Activated naive CD4-positive, alpha-beta T cell (primary cell): ENCODE data around the gene NAV3.

Experiments used
- DNase-seq, 4 experiments: peaks; one replicate each; lab custom pipeline; 2025; lab: John Stamatoyannopoulos, UW

NAV3 gene

DNA sequence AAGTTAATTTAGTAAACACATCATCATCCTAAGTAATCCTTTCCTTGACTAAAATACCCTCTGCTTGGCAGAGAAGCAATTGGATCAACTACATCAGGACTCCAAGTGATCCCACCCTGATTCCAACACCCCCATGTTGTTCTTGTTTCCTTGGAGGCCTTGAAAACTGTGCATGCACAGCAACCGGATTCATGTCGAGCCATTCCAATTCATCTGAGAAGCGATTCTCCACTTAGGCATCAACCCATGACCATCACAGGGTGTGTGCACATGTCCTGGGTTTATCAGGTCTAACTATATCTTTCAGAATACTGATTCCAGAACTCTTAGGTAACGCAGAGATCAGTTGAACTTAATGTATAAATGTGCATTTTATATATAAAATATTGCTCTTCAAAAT lies 163.0 kb downstream of the NAV3 start:
- no peak for DNase-seq

DNA sequence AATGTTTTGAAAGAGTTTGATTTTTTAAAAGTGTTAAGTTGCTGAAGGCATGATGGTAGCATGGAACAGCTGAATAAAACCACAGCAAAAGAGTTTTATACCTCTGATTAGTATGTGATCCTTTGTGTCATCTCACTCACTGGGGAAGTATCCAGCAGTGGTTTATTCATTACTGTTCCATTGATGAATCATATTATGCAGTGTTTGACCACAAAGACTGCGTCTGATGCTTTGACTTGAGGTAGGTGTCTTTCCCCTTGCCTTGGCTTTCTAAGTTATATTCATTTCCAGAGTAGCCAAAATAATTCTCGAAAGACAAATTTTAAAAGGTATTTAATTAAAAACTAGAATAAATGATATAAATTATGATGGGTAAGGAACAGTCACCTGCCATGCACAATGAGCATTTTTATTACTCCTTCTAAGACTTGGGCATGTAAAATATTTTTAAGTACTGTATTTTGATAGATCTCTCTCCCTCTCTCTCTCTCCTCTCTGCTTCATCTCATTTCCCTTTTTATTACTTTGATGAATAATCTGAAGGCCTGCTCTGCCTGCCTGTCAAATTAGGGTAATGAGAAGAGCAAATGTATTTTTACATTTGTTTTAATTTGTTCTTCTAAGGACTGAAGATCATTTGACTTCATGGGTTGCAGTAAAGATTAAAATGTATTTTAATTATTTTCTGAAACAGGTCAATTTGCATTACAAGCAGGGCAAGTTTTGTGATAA lies 164.9 kb downstream of the NAV3 start:
- DNase-seq: no peak

DNA sequence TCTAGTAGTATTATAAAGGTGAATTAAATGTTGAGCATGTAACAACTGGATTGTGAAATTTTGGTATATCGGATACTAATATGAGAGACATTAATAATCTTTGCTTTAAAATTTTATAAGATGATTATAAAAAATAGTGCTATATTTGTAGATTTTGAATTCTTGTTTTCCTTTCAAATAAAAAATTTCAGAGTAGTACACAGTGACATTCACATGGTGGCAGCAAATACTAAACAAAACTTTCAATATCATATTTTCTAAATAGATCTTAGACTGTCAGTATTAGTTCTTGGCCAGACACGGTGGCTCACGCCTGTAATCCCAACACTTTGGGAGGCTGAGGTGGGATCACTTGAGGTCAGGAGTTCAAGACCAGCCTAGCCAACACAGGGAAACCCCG lies 166.0 kb downstream of the NAV3 start:
- no peak for DNase-seq

DNA sequence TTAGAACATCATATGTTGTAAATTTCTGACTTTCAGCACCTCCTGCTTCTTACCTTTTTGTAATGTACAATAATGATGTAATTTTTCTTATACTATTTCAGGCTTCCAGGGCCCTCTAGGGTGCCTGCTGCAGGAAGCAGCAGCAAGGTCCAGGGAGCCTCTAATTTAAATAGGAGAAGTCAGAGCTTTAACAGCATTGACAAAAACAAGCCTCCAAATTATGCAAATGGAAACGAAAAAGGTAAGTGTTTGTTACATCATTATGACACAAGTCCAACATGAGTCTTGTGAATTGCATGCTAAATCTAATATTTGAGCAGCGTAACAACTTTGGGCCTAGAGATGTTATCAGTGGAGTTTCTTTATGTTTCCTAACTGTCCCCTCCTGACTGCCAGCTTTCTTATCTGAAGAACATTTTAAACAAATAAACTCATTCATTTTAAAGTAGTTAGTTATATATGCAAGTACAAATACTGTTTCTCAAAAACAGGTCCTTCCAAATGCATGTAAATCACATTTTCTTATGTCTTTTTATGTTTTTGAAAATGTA lies 167.6 kb downstream of the NAV3 start:
- DNase-seq: no peak

DNA sequence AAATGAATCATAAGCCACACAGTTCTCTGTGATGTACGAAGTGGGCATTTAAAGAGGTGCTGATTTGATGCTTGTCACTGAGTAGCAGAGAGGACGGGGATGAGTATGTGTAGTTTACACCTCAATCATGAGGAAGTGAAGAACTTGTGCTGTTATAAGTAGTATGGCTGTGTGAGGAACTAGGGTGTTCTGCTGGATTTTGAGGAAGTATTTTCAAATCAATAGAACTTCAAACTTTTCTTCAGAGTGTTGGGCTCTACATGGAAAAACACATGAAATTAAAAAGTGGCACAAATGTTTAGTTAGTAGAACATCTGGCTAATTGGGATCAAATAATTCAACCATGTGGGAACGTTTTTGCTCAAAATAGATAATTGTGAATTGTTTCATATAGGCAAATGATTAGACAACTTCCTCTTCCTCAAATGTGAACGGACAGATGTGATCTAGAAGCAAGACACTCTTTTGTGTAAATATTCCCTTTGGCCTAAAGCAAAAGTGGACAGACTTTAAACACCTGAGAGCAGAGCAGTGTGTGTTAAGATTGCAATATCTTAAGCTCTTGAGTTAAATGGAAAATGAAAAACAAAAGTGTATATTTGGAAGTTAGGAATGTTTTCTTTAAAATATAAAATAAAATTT lies 168.5 kb downstream of the NAV3 start:
- no peak for DNase-seq

DNA sequence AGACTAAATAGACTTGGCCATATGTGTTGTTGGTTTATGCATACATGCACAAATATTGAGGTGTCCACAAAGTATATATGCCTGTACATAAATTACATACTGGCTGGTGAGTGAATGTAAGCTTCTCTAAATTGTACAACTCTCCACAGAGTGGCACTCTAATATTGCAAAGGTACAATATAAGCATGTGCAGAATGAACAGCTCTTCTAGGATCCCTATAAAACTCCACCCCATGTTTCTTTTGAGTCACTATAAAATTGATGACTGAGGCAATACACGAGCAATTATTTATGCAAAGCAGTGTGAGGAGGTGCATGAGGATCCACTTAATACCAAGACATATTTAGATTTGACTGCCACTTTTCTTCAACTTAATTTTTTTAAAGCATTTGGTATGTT lies 172.2 kb downstream of the NAV3 start:
- no peak for DNase-seq

DNA sequence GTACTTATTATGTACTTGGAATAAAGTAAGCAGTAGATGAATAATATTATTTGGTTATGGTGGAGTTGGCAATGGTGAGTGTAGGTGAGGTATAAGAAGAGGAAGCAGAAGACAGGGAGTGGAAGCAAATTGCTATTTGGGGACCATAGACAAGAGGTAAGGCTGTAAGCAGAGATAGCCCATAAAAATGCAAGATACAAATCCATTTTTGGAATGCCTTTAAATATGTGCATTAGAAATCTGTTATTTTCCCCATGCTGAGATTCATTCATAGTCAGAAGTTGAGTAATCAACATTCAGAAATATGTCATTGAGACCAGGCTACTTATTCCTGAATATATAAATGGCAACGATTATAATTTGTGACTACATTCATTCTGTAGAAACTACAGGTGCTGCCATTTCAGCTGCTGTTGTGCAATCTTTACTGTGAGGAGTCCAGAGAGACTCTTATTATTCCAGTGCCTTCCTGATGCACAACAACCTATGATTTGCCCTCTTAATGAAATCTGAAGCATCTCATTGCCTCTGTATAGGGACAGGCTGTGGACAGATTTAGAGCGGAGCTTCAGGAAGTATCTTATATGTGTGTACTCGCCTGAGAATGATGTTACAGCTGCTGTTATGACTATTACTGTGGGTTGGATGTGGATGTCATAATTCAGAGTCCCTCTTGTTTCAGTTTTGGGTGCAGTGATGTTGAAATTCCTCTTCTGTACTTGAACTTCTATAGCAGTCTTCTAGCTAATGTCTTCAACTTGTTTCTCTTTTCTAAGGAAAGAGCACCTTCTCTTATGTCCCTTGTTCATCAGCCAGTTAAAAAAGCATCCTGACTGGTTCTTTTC lies 173.8 kb downstream of the NAV3 start:
- DNase-seq: no peak

DNA sequence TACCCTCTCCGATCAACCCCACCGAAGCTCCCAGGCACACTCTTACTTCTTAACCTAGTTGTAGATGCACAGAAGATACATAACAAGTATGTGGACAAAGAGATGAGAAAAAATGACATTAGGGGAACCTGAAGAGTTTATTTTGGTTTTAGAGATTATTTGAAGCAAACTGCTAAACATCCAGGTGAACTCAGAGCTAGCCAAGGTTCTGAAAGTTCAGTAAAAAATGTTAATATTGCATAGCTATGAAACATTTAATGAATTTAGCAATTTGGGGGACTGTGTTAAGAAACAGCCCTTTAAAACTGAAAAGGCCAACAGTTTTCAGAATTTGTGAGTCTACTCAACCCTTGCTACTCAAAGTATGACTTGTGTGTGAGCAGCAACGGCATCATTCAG lies 174.4 kb downstream of the NAV3 start:
- DNase-seq: no peak

DNA sequence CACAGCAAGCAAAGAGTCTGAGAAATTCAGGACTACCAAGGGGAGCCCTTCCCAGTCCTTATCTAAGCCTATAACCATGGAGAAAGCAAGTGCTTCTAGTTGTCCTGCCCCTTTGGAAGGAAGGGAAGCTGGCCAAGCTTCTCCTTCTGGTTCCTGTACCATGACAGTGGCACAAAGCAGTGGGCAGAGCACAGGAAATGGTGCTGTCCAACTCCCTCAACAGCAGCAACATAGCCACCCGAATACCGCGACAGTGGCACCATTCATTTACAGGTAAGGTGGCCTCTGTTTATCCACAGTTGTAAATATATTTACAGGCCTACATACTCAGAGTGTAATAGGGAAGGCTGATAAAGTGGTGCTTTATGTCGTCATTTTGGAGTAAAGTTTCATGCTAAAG lies 176.5 kb downstream of the NAV3 start:
- no peak for DNase-seq

DNA sequence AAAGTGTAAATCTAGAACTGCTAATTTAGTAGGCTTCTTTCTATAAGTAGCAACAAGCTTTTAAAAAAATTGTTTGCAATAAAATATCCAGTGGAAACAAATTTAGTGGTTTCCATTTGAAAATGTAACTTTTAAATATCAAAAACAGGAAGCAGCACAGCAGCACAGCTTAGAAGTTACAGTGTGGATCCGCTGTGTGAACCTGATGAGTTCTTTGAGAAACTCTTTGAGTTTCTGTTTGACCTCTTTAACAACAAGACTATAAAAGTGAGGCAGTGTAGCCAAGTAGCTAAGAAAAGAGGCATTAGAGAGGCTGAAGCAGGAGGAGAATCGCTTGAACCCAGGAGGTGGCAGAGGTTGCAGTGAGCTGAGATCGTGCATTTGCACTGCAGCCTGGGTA lies 178.3 kb downstream of the NAV3 start:
- no peak for DNase-seq

DNA sequence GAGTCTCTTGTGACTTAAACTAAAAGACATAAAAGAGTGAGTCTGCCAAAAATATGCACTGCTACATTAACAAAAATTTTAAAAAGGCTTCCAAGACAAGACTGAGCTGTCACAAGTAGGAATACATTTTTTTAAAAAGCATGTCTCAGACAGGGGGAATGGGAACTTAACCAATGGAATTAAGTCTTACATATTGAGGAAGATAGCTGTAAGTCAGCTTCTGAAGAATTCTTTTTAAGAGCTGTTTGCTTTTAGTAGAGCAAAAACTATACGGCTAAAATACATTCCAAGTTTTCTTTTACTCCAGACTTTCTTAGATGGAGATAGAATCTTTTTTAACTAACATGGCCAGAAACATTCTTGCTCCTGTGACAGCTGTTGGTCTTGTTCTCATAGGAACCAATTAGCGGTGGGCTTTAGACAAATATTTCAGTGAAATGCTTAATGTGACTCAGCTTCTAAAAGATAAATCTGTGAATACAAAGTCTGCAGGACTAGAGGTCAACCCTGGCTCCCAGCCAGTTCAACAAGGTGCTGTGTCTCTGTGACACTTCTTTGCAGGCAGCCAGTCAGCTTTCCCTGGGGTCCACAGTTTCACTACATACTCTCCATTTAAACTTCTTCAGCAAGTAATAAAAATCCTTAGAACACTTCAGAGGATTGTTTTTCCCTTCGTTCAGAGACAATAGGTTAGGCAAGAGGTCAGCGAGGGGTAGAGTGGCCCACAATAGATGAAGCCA lies 187.6 kb downstream of the NAV3 start:
- no peak for DNase-seq

DNA sequence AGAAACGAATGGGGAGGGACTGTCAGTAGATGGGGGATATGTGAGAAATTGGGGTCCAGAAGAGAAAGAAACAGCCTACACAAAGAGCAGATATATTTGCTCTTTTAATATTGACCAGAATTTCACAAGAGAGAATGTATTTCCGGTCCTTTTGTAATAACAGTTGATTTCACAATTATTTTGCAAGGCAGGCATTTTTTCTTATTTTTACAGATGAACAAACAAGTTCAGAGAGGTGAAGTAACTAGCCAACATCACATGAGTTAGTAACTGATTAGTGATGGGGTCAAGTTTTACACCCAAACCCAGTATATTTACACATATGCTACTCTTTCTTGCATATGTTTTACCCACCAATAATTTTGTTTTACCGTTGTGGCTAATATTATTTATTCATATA lies 188.2 kb downstream of the NAV3 start:
- DNase-seq: no peak

DNA sequence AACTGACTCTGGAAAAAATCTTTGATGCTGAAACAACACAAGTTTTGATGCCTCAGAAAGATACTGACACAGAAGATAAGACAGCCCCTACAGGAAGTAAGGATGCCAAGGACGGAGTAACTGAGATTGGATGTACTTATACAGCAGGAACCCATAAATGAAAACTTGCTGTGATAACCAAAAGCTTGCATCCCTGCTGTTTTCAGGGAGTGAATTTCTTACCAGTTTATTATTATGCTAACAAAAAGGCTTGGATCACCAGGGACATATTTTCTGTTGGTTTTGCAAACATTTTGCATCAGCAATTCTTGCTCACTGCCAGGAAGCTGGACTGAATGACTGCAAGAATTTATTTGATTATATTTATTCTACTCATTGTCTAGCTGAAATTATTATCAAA lies 197.7 kb downstream of the NAV3 start:
- DNase-seq: no peak

DNA sequence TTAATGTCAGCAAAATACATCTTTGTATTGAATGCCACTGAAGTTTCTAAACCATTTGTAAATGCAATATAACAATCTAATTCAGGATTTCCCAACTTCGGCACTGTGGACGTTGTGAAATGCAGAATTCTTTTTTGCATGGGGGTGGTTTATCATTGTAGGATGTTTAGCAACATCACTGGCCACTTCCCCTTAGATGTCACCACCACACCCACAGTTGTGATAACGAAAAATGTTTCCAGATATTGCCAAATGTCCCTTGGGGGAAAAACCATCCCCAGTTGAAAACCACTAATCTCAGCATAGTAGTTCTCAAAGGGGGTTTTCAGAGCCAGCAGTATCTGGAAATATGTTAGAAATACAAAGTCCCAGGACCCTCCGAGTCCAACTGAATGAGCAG lies 203.3 kb downstream of the NAV3 start:
- no peak for DNase-seq

DNA sequence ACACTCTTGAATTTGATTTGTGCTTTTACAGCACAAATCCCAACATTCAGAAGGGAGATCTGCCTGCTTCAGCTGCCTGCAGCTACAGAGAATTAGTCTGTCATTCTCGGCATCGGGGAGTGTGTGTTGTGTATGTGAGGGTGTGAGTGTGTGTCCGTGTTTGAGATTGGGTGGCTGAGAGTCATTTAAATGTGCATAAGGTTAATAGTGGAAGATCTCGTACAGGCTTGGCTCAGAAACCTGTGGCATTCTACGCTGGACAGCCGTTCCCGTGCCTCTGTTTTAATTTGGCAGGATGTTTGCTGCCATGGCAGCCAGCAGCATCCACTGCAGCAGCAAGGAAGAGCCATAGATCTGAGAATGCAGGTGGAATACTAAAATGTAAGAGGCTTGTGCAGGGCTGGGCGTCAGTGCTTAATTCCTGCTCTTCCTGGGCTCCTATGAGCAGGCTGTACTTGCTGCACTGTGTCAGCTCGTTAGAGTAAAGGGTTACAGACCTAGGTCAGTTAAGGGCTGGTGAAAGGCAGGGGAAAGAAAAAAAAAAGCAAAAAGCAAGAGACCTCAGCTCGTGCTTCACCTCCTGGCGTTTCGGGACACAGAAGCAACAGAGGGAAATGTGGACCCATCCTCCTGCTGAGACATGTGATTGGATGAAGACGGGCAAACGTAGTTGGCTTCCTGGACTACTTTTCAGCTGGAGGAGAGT lies 205.4 kb downstream of the NAV3 start:
- no peak for DNase-seq

DNA sequence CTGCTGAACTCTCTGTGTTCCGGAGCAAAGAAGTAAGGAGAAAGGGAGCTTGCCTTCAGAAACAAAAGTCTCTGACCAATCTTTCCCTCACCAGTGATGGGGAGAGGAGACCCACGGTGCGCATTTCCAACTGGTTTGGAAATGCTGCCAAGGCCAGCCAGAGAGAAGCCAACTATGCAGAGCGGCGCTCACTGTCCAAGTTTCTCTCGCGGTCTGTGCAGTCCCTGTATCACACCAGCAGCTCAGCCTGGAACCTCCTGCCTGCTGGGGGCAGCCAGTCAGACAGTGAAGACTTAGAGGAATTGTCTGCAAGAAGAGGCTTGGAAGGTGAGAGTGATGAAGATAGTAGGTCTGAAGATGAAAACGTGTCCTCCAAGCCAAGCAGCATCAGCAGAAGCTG lies 206.2 kb downstream of the NAV3 start:
- DNase-seq: no peak

DNA sequence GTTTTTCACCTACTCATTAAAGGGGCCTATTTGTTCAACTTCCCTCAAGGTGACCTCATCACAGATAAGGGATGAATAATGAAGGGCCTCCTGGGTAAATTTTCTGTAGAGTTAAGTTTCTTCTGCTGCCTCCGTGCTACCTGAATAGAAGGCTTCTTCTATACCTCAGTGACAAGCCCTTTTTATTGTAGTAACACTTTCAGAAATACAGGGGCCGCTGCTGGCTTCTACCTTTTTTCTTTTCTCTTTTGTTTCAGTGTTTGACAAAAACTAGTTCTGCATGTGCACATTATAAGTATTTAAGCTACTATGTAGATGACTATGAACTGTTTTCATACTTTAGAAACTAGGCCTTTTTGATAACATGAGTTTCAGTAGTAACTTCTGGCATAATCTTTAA lies 207.0 kb downstream of the NAV3 start:
- DNase-seq: no peak

DNA sequence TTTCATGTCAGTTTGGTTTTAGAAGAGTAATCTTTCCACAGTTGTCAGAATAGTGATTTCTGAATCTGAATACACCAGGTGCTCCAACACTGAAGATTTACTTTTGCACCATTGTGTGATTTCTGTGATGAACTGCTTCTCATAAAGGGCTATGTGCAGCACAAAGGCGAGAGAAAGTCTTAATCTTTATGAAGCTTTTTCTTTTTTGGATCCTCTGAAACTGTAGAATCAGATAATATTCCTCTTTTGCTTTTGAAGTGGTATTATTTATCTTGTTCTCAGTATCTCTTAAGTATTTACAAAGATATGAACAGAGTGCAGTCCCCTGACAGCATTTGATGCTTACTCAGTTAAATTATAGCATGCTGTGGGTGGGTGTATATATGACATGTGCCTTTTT lies 207.8 kb downstream of the NAV3 start:
- DNase-seq: no peak

DNA sequence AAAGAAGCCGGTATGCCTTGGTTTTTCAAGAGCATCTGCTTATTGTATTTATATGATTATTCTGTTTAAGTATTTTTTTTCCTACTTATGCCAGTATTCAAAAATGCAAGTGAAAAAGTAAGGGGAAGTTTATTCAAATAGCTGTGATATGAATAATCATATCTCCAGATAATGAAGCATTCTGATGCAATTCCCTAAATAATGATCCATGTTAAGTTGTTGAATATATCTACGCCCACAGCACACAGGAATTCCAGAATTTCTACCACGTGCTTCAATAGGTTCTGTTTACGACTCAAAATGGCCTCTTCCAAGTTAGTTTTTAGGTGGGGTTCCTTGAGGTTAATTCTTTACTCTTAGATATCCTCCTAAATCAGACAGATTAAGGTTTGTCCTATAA lies 208.3 kb downstream of the NAV3 start:
- DNase-seq: no peak

DNA sequence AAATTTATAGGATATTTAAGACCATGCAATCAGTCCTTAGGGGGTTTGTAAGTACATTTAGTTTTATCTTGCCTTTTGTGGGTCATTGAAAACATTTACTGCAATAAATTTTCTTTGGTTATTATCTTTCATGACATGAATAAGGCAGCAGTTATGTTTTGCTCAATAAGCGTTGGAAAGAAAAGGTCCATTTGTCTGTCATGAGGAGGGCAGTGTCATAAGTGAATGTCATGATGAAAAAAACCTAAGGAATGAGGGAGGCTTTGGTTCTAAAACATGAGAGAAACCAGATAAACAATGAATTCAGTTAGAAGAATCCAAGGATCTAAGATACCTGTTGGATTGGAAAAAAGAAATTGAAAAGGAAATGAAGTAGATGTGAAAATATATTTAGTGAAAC lies 209.4 kb downstream of the NAV3 start:
- DNase-seq: no peak

DNA sequence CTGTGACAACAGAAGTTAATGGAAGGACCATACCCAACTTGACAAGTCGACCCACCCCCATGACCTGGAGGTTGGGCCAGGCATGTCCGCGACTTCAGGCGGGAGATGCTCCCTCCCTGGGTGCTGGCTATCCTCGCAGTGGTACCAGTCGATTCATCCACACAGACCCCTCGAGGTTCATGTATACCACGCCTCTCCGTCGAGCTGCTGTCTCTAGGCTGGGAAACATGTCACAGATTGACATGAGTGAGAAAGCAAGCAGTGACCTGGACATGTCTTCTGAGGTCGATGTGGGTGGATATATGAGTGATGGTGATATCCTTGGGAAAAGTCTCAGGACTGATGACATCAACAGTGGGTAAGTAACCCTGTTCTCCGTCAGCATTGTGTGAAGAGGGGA lies 220.1 kb downstream of the NAV3 start:
- DNase-seq: no peak

DNA sequence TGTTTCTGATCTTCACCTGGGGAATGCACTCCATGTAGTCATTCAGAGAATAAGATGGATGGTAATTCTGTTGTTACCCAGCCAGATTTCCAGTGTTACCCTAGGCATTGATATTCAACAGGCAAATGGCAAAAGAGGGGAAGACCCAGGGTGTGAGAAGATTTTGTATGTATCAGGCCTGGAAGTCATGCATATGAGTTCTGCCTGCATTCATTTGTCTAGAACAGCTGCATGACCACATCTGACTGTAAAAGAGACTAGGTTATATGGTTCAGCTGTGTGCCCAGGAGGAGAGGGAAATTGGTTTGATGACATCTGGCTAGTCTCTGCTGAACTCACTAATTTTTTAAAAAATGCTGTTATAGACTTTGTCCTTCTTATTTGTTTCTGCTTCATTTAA lies 224.9 kb downstream of the NAV3 start:
- no peak for DNase-seq
